Measurements from ENCODE around the gene PNKP.

PNKP gene

DNA sequence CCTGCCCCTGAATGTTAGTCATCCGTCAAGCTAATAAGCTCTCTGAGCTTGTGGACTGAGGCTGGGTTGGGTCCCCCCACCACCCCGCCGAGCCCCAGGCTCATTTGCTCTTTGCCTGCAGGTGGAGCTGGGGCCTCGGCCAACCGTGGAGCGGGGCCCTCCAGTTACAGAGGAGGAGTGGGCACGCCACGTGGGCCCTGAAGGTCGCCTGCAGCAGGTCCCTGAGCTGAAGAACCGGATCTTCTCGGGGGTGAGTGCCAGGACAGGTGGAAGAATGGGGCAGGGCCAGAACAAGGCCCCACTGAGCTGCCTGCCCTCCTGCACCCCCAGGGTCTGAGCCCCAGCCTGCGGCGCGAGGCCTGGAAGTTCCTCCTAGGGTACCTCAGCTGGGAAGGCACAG lies 15.3 kb upstream of the PNKP start:
- TF ChIP-seq, protein P1, sequence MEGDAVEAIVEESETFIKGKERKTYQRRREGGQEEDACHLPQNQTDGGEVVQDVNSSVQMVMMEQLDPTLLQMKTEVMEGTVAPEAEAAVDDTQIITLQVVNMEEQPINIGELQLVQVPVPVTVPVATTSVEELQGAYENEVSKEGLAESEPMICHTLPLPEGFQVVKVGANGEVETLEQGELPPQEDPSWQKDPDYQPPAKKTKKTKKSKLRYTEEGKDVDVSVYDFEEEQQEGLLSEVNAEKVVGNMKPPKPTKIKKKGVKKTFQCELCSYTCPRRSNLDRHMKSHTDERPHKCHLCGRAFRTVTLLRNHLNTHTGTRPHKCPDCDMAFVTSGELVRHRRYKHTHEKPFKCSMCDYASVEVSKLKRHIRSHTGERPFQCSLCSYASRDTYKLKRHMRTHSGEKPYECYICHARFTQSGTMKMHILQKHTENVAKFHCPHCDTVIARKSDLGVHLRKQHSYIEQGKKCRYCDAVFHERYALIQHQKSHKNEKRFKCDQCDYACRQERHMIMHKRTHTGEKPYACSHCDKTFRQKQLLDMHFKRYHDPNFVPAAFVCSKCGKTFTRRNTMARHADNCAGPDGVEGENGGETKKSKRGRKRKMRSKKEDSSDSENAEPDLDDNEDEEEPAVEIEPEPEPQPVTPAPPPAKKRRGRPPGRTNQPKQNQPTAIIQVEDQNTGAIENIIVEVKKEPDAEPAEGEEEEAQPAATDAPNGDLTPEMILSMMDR (conservative IDR thresholded peaks at IDR 0.05): no peak
- H3K27ac ChIP-seq: no peak overlapping the region

DNA sequence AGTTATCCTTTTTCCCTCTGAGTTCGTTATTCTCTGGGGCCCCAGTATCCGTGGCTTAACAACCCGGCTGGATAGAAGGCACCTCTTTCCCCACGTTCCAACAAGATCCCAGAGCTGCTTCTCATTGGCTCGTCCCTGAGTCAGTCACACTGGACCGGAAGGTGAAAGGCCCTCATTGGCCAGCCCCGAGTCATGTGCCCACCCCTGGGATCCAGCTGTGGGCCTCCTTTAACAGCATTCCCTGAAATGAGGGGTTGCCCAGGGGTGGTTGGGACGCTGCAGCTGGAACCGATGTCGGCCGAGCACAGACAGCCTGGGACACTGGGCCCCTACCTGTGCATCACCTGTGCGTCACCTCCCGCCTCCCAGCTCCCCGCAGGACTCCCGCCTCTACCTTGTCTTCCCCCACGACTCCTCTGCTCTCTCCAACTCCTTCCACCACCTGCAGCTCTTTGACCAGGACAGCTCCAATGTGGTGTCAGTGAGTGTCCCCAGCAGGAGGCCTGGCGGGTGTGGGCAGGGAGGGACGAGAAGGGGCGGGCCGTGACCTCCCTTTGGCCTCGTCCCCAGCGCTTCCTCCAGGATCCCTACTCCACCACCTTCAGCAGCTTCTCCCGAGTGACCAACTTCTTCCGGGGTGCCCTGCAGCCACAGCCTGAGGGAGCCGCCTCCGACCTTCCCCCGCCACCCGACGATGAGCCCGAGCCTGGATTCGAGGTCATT lies 14.5 kb upstream of the PNKP start:
- H3K27ac ChIP-seq: no peak overlapping the region

DNA sequence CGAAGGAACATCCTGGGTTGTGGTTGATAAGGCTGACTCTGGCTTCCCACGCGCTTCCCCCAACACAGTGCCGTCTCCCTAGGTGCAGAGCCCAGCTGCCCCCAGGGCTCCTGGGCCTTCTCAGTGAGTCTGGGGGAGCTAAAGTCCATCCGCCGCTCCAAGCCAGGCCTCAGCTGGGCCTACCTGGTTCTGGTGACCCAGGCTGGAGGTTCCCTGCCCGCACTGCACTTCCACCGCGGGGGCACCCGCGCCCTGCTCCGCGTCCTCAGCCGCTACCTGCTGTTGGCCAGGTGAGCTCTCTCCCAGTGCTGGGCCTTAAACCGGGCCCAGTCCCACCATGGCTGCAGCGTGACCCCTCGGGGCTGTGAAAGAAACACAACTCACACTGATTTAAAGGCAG lies 13.8 kb upstream of the PNKP start:
- 0 out of 2 replicates have a peak overlapping the region, but pooled peaks have one; percentile 8 for H3K27ac ChIP-seq
- TF ChIP-seq, protein P1 (conservative IDR thresholded peaks at IDR 0.05): no peak

More for the DNA sequence above, 14.5 kb upstream of the PNKP start:
- TF ChIP-seq, protein P1 (conservative IDR thresholded peaks at IDR 0.05): no peak

DNA sequence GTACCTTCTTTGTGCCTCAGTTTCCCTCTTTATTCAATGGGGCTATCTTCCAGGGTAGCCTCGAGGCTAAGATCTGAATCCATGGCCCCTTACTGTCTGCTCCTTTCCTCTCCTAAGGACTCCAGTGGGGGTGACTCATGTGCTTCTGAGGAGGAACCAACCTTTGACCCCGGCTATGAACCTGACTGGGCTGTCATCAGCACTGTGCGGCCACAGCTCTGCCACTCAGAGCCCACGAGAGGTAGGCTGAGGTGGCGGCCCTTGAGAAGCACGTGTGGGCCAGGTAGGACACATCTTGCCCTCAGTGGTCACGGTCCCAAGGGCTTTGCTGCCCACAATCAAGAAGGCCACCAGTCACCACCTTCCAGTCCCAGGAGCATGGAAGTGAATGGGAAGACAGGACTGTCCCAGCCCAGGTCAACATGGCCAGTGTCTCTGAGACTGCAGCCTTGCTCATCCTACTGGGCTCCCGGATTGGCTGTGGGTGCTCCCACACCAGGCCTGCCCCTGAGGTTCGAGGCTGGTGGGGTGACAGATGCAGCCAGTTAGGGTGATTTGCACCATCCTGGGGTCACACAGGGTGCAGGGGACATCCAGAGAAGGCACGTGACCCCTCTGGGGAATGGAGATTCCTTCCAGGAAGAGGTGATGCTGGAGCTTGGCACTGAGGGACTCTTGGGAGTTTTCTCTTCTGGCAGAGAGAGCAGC lies 12.9 kb upstream of the PNKP start:
- TF ChIP-seq, protein P1 (conservative IDR thresholded peaks at IDR 0.05): no peak
- H3K27ac ChIP-seq: peak overlapping the region; percentile 8; the same call in 1 of the 2 replicates

DNA sequence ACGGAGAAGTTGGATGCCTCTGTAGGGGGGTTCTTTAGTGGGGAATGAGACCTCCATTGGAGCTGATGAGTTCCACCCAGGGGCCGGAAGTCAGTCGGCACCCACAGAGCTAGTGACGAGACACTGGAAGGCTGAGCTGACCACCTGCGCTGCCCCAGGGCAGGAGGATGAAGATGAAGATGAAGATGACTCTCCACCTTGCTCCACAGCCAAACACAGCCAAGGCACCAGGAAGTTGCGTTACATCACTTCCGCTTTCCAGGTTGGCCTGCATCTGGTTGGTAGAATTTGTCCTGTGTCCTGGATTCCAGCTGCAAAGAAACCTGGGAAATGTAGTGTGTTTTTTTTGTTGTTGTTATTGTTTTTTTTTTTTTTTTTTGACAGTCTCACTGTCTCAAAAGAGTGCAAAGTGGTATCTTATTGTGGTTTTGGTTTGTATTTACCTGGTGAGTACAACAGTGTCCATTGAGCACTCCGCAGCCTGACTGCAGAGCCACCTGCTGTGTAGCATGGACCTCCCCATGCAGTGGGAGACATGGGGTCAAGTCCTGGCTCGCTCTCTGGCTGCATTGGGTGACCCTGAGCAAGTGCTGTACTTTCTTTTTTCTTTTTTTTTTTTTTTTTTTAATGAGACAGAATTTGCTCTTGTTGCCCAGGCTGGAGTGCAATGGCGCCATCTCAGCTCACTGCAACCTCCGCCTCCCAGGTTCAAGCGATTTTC lies 12.0 kb upstream of the PNKP start:
- TF ChIP-seq, protein P1 (conservative IDR thresholded peaks at IDR 0.05): no peak
- peak overlapping the region; percentile 100 for H3K27ac ChIP-seq

DNA sequence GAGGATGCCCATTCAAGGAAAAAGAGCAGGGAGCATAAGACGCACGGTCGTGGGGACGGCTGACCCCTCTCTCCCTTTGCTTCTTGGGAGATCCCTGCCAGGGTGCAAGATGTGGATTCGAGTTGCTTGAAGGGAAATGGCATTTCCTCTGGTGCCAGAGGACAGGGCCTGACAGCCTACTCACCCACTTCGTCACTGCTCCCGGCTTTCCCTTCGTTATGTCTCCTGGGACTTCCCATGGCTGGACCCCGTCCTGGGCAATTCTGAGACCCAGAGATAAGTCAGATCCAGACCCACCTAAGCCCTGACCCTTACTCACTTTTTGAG lies 11.3 kb upstream of the PNKP start:
- H3K27ac ChIP-seq: peak overlapping the region; percentile 100

More for the DNA sequence above, 11.3 kb upstream of the PNKP start:
- TF ChIP-seq, protein P1 (conservative IDR thresholded peaks at IDR 0.05): no peak

Measured in VCaP (cell line).